Measurements from ENCODE around the gene SLC41A2.
"Not testable (repeated sequence)": the region's sequence is repeated elsewhere in the genome, so short reads cannot be mapped to it uniquely, and the experiment has no call there.

SLC41A2 gene

DNA sequence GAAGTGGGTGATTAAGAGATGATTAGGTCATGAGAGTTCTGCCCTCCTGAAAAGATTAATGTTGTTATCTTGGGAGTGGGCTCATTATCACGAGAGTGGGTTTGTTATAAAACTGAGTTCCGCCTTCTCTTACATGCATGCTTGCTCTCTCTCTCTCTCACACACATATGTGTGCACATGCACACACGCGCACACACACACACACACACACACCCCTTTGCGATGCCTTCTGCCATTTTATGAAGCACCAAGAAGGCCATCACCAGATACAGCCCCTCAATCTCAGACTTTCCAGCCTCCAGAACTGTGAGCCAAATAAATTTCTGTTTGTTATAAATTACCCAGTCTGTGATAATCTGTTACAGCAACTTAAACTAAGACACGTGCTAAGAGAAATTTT, 5.7 kb upstream of the SLC41A2 start:
- no peak for DNase-seq

- no peak for DNase-seq
These were observed 2.4 kb upstream of the SLC41A2 start for GRCh38 chr12:104960464-104960863.

DNA sequence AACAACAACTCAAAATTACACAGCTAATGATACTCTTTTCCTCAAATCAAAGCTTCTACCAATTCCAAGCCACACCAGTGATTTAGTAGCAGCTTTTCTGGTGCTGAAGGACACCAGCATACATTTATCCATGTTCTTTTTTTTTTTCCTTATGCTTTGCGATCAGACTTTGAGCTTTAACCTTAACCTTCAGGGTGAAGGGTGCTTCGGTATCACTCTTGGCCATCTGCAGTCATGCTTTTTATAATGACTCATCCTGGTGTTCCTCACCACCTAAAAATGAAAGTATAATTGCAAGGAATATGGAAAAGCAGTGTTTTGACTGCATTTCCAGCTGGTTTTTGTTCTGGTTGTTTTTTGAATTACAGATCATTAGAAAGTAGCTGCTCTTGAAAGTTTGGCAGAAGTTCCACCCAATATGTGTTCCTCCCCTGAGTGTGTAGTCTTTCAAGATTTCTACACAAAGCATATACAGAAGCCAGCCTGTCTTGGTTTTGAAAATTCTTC, 1.3 kb upstream of the SLC41A2 start:
- no peak for DNase-seq

GRCh38 chr12:104958805-104959334, 780 bp upstream of the SLC41A2 start:
- no peak for DNase-seq

GRCh38 chr12:104957719-104958000, 430 bp downstream of the SLC41A2 start:
- peak; percentile 37 for DNase-seq

DNA sequence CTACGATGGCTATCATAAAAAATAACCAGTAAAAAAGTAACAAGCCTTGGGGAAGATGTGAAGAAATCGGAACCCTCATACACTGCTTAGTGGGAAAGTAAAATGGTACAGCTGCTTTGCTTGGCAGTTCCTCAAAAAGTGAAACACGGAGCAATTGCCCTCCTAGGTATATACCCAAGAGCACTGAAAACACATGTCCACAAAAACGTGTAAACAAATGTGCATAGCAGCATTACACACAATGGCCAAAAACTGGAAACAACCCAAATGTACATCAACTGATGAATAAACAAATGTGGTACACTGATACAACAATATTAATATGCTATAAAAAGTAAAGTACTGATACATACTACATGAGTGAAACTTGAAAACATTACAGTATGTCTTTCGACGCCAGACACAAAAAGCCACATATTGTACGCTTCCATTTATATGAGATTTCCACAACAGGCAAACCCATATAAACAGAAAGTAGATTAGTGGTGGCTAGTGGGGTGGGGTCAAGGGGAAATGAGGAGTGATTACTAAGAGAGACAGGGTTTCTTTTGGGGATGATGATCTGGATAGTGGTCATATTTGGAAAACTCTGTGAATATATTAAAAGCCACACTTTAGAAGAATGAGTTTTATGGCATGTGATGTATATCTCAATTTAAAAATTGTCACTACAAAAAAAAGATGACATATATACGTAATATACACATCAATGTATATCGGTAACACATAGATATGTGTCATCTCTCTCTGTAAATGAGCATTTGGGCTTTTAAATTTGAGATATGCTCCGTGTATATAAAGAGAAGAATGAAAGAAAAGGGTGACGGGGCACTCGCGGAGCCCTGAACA, 996 bp downstream of the SLC41A2 start:
- no peak for DNase-seq

GRCh38 chr12:104955703-104956102, 2.4 kb downstream of the SLC41A2 start:
- DNase-seq: no peak

GRCh38 chr12:104953323-104953722, 4.8 kb downstream of the SLC41A2 start:
- DNase-seq: no peak

- DNase-seq: no peak
These were observed 5.3 kb downstream of the SLC41A2 start for GRCh38 chr12:104952816-104953215.

- DNase-seq: no peak
These were observed 6.2 kb downstream of the SLC41A2 start for GRCh38 chr12:104951759-104952509.

DNA sequence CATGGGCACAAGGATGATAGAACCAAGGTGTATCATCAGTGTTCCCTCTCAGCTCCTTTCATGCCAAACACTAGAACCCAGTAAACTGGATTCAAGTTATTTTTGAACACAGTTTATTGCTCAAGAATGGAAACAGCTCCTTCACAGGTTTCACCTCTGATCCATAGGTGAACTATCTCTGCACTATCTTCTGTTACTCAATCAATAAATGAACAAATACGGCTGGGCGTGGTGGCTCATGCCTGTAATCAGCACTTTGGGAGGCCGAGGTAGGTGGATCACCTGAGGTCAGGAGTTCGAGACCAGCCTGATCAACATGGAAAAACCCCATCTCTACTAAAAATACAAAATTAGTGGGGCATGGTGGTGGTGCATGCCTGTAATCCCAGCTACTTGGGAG, 9.4 kb downstream of the SLC41A2 start:
- not testable (repeated sequence) for DNase-seq

GRCh38 chr12:104944252-104944651, 13.8 kb downstream of the SLC41A2 start:
- peak; percentile 7 for DNase-seq

GRCh38 chr12:104943401-104943800, 14.7 kb downstream of the SLC41A2 start:
- DNase-seq: not testable (repeated sequence)

DNA sequence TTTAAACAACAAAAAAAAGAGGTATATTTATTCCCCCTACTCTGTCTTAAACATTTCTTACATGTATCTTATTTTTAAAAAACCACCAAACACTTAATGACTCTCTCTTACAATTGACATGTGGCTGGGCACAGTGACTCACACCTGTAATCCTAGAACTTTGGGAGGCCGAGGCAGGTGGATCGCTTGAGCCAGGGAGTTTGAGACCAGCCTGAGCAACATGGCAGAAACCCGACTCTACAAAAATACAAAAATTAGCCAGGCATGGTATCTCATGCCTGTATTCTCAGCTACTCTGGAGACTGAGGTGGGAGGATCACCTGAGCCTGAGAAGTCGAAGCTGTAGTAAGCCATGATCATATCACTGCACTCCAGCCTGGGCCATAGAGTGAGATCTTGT, 16.0 kb downstream of the SLC41A2 start:
- DNase-seq: peak; percentile 30

DNA sequence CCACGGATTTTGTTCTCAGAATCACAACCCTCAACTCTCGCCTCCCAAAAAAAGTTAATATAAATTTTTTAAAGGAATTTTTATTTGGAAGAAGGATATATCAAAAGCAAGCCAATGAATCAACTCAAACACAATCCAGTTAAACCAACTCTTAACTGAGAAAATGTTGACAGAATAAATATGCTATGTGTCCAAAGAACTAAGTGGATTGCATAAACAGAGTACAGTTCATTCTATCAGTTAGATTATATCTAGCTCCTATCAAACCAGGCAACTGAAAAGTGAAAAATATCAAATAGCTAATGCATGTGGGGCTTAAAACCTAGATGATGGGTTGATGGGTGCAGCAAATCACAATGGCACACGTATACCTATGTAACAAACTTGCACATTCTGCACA, 16.6 kb downstream of the SLC41A2 start:
- no peak for DNase-seq

DNA sequence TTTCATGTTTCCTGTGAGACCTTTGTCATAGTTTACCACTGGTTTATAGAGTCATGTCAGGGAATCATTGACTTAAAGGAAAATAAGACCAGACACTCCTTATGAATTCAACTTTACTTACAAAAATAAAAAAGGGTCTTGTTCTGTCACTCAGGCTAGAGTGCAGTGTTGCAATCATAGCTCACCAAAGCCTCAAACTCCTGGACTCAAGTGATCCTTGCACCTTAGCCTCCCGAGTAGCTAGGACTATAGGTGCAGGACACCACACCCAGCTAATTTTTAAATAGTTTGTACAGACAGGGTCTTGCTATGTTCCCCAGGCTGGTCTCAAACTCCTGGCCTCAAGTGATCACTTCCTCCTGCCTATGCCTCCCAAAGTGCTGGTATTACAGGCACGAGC, 19.0 kb downstream of the SLC41A2 start:
- DNase-seq: no peak

- DNase-seq: no peak
These were observed 19.7 kb downstream of the SLC41A2 start for GRCh38 chr12:104938371-104938770.

DNA sequence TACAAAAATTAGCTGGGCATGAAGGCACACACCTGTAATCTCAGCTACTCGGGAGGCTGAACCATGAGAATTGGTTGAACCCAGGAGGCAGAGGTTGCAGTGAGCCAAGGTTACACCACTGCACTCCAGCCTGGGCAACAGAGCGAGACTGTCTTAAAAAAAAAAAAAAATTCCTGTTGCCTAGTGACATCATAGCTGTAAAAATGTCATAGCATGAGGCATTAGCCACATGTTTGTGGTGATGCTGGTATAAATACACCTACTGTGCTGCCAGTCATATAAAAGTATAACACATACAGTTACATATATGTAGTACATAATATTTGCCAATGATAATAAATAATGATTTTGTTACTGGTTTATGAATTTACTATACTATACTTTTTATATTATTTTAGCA, 22.2 kb downstream of the SLC41A2 start:
- DNase-seq: no peak

- no peak for DNase-seq
These were observed 24.3 kb downstream of the SLC41A2 start for GRCh38 chr12:104933778-104934177.

DNA sequence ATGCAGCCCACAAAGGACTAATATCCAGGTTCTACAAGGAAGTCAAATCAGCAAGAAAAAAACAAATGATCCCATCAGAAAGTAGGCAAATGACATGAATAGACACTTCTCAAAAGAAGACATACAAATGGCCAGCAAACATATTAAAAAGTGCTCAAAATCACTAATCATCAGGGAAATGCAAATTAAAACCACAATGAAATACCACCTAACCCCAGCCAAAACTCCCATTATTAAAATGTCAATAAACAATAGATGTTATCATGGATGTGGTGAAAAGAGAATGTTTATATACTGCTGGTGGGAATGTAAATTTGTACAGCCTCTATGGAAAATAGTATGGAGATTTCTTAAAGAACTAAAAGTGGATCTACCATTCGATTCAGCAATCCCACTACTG, 25.0 kb downstream of the SLC41A2 start:
- no peak for DNase-seq

GRCh38 chr12:104930388-104931326, 27.4 kb downstream of the SLC41A2 start:
- DNase-seq: no peak

- no peak for DNase-seq
These were observed 28.1 kb downstream of the SLC41A2 start for GRCh38 chr12:104929977-104930376.

DNA sequence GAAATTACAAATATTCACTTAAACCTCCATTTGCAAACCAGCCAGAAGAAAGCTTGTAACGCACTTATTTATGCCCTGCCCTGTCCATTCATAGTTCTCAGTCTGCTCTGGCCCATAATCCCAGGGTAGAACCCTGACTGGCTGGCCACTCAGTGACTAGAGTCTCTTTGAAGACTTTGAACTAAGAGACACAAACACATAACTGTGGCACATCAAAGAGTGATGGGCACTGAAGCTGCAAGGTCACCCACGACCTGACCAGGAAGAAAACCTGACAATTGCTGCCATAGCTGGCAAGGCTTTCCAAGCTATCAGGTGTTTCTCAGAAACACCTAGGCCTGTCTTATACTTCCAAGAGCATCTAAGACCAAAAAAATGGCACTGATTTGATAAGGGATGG, 28.7 kb downstream of the SLC41A2 start:
- no peak for DNase-seq
